Muscle layer of colon (tissue), 2 donors: ENCODE results near the gene PUM2.

Source experiments
- H3K27ac ChIP-seq: one replicate; pipeline ENCODE4 v1.7.0; 2013; ENCODE audit warnings: low read depth, mild to moderate bottlenecking, low read length, moderate library complexity
- H3K27me3 ChIP-seq, 2 donors: one replicate each; pipeline ENCODE4 v1.7.0; 2013; ENCODE audit warnings: low read length in 2 of 2, mild to moderate bottlenecking in 2 of 2; ENCODE audit not compliant: insufficient read depth in 2 of 2, control insufficient read depth in 1 of 2
- H3K36me3 ChIP-seq: one replicate; pipeline ENCODE4 v1.7.0; 2013; ENCODE audit warnings: mild to moderate bottlenecking, low read length; ENCODE audit not compliant: insufficient read depth
- H3K4me1 ChIP-seq: one replicate; pipeline ENCODE4 v1.7.0; 2013; ENCODE audit warnings: mild to moderate bottlenecking, low read length; ENCODE audit not compliant: insufficient read depth
- H3K4me3 ChIP-seq, 2 donors: one replicate each; pipeline ENCODE4 v1.7.0; 2013; ENCODE audit warnings: low read length in 2 of 2, low read depth in 1 of 2, mild to moderate bottlenecking in 1 of 2, moderate library complexity in 1 of 2
- H3K9ac ChIP-seq: one replicate; pipeline ENCODE4 v1.7.0; 2013; ENCODE audit warnings: low read length
- H3K9me3 ChIP-seq: one replicate; pipeline ENCODE4 v1.7.0; 2013; ENCODE audit warnings: mild to moderate bottlenecking, low read length
- donor health status: abdominal sarcoma.
- donor health status: Adenocarcinoma of cecum.

Gene PUM2

DNA sequence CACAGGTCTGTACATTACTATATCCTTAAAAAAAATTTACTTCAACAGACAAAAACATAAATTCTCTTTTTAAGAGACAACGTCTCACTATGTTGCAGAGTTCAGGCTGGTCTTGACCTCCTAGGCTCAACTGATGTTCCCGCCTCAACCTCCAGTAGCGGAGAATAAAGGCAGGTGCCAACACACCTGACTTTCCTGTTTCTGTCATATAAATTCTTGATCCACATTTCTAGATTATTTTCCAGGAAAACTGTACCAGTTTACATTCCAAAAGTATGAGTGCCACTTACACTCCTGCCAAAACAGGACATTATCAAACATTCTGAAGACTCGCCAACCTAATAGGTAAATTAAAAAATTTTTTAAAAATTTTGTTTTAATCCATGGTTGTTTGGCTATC lies 48.6 kb downstream of the PUM2 start:
- H3K27ac ChIP-seq: no peak overlapping the region
- H3K4me1 ChIP-seq: peaks cover 8% of the 10 kb centered on the region
- no peaks in the 10 kb centered on the region for H3K9me3 ChIP-seq
- no peaks in the 10 kb centered on the region for H3K27me3 ChIP-seq
- no peak overlapping the region for H3K9ac ChIP-seq
- H3K36me3 ChIP-seq: peaks cover 21% of the 10 kb centered on the region
- H3K4me3 ChIP-seq: no peak overlapping the region

- peaks cover 8% of the 10 kb centered on the region for H3K4me1 ChIP-seq
- H3K27me3 ChIP-seq: no peaks in the 10 kb centered on the region
- no peaks in the 10 kb centered on the region for H3K9me3 ChIP-seq
- no peak overlapping the region for H3K27ac ChIP-seq
- no peak overlapping the region for H3K9ac ChIP-seq
- no peak overlapping the region for H3K4me3 ChIP-seq
- peaks cover 25% of the 10 kb centered on the region for H3K36me3 ChIP-seq
Observed at GRCh38 chr2:20300656-20301055, 50.0 kb downstream of the PUM2 start.

DNA sequence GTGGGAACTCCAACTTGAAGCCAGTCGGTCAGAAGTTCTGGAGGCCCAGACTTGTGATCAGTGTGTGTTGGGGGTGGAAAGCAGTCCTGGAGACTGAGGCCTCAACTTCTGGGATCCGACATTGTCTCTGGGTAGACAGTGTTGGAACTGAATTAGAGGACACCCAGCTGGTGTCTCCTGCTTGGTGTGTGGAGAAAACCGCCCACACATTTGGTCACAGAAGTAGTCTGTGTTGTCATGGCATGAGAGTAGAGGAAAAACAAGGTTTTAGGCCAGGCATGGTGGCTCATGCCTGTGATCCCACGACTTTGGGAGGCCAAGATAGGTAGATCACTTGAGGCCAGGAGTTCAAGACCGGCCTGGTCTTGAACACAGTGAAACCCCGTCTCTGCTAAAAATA lies 51.5 kb downstream of the PUM2 start:
- Histone ChIP-seq H3K27ac (no peak overlapping the region), H3K9ac (no peak overlapping the region), H3K9me3 (no peaks in the 10 kb centered on the region), H3K4me1 (peaks cover 7% of the 10 kb centered on the region), H3K4me3 (no peak overlapping the region), H3K27me3 (no peaks in the 10 kb centered on the region), H3K36me3 (peaks cover 25% of the 10 kb centered on the region)

DNA sequence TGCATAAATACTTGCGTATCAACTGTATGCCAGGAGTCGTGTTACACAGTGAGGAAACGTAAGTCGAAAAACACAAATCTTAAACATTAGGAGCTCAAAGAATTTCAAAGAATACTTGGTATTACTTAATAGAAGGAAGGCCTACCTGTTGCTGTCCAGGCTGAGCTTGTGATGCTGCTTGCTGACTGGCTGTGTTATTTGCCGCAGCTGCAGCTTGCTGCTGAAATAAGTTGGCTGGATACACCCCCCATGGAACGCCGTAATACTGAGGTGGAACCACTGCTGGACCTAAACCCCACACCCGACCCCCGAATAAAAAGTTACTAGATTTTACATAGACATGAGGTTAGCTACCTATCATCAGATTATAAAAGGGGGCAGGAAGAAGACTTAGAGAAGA lies 56.4 kb downstream of the PUM2 start:
- Histone ChIP-seq H3K27me3 (no peaks in the 10 kb centered on the region), H3K27ac (no peak overlapping the region), H3K9me3 (no peaks in the 10 kb centered on the region), H3K36me3 (peaks cover 31% of the 10 kb centered on the region), H3K4me1 (peaks cover 5% of the 10 kb centered on the region), H3K4me3 (no peak overlapping the region), H3K9ac (no peak overlapping the region)

DNA sequence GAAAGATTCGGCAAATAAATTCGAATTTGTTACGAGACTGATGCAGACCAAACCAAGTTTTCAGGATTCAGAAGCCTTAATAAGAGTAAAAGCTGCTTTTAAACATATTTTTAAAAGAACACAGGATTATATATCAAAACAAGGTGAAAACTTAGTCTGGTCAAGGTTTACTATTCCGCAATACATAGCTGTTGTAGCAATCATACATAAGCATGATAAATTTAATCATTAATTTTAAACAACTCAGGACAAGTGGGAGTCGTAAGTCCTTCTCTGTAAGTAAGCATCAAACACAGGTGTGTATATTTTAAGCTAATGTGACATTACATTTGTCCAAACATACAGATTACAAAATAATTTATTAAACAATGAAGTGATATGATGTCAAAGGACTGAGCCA lies 57.7 kb downstream of the PUM2 start:
- peaks cover 34% of the 10 kb centered on the region for H3K36me3 ChIP-seq

GRCh38 chr2:20291846-20292408 lies 58.7 kb downstream of the PUM2 start:
- Histone ChIP-seq H3K4me3 (no peak overlapping the region), H3K27me3 (no peaks in the 10 kb centered on the region), H3K36me3 (peaks cover 27% of the 10 kb centered on the region), H3K9ac (no peak overlapping the region), H3K27ac (no peak overlapping the region), H3K4me1 (peaks cover 5% of the 10 kb centered on the region), H3K9me3 (no peaks in the 10 kb centered on the region)

More for the DNA sequence above, 57.7 kb downstream of the PUM2 start:
- no peaks in the 10 kb centered on the region for H3K27me3 ChIP-seq
- H3K4me3 ChIP-seq: no peak overlapping the region
- no peak overlapping the region for H3K27ac ChIP-seq
- H3K9me3 ChIP-seq: no peaks in the 10 kb centered on the region
- H3K9ac ChIP-seq: no peak overlapping the region
- H3K4me1 ChIP-seq: peaks cover 5% of the 10 kb centered on the region

- no peak overlapping the region for H3K9ac ChIP-seq
- peaks cover 5% of the 10 kb centered on the region for H3K4me1 ChIP-seq
- no peaks in the 10 kb centered on the region for H3K27me3 ChIP-seq
- no peak overlapping the region for H3K27ac ChIP-seq
- no peaks in the 10 kb centered on the region for H3K9me3 ChIP-seq
- peaks cover 20% of the 10 kb centered on the region for H3K36me3 ChIP-seq
- H3K4me3 ChIP-seq: no peak overlapping the region
Observed at GRCh38 chr2:20291106-20291564, 59.5 kb downstream of the PUM2 start.

DNA sequence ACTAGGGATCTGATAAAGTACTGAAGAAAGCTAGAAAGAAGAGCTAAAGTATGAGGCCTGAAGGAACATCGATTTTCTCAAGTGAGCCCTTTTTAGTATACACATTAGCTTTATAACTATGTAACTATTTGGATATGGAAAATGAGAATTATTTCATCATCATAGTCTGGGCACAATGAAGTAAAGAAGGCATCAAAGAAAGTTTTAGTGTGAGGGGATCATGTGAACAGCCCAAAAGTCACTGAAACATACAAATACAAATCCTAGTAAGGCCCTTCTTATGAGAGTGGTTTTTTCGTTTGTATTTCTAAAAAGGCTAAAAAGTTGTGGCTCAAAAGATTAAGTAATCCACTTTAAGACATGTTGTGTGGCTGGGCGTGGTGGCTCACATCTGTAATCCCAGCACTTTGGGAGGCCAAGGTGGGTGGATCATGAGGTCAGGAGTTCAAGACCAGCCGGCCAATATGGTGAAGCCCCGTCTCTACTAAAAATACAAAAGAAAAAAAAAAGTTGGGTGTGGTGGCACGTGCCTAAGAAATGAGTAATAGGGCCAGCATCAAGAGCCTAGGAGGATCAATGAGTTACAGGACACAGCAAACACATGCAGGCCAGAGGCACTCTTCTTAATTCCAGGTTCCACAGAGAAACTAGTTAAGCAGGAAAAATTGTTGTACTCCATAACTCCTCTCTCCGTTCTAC lies 61.9 kb downstream of the PUM2 start:
- H3K27me3 ChIP-seq: no peaks in the 10 kb centered on the region
- H3K36me3 ChIP-seq: peaks cover 20% of the 10 kb centered on the region
- no peak overlapping the region for H3K27ac ChIP-seq
- H3K4me1 ChIP-seq: peaks cover 5% of the 10 kb centered on the region
- H3K4me3 ChIP-seq: no peak overlapping the region
- no peak overlapping the region for H3K9ac ChIP-seq
- H3K9me3 ChIP-seq: no peaks in the 10 kb centered on the region

DNA sequence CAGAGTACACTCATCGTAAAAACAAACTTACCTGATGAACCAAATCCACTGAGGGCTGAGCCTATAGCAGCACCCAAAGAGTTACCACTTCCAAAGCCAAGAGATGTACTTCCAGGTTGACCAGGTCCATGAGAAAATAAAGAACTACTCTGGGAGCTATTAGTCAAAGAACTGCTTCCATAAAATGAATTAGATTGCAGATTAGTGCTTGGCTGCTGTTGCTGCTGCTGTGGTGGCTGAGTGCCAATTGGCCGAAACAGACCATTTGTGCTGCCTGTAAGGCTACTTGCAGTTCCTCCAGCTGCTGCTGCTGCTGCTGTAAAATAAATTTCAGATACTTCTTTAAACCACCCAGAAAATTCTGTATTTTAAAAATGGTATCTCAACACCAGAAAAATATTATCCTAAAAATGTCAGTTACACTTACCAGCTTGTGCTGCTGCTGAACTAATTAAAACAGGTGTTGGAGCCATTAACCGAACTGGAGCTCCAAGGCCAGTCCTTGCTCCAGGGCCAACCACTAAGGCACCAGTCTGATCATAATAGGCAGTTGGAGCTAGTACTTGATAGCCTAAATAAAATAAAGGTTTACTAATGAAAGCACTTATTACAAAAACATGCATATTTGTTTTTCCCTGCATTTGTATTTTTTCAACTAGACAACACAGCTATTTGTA lies 67.6 kb downstream of the PUM2 start:
- H3K27me3 ChIP-seq: no peaks in the 10 kb centered on the region
- H3K36me3 ChIP-seq: peaks cover 23% of the 10 kb centered on the region
- no peak overlapping the region for H3K9ac ChIP-seq
- no peak overlapping the region for H3K27ac ChIP-seq
- H3K4me3 ChIP-seq: no peak overlapping the region
- H3K4me1 ChIP-seq: peaks cover 12% of the 10 kb centered on the region
- no peaks in the 10 kb centered on the region for H3K9me3 ChIP-seq

DNA sequence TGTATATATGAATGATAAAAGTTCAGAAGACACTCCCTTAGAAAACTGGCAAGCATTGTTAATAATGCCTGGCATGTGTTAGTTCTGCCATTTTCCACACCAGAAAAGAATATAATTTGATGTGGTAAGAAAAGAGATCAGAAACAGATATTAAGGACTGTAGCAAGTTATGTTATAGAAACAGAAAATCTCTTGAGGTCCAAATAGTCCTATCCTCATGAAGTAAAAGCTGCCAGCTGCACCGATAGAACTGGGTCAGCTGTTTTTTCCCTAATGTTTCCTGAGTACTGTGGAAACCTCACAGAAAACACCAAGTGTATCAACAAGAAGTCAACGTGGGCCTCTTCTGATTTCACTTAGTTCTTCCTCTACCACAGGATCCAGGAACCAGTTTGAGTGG lies 68.8 kb downstream of the PUM2 start:
- peaks cover 12% of the 10 kb centered on the region for H3K4me1 ChIP-seq
- H3K27ac ChIP-seq: no peak overlapping the region
- no peaks in the 10 kb centered on the region for H3K9me3 ChIP-seq
- H3K9ac ChIP-seq: no peak overlapping the region
- no peak overlapping the region for H3K4me3 ChIP-seq
- H3K36me3 ChIP-seq: peaks cover 28% of the 10 kb centered on the region
- no peaks in the 10 kb centered on the region for H3K27me3 ChIP-seq

GRCh38 chr2:20273042-20273441 lies 77.6 kb downstream of the PUM2 start:
- Histone ChIP-seq H3K9me3 (no peaks in the 10 kb centered on the region), H3K4me3 (no peak overlapping the region), H3K27me3 (no peaks in the 10 kb centered on the region), H3K9ac (no peak overlapping the region), H3K4me1 (no peaks in the 10 kb centered on the region), H3K27ac (no peak overlapping the region), H3K36me3 (peaks cover 9% of the 10 kb centered on the region)
